HG03064 (cell line): ENCODE results near the gene TRIM71.

Source experiments
- ATAC-seq: cut with Tn5 transposase; IDR thresholded peaks from one replicate; pipeline ENCODE4 v1.9.1; 2021; ENCODE audit warnings: low read depth; ENCODE audit not compliant: unreplicated experiment

TRIM71 gene

GRCh38 chr3:32862936-32863487 is 45.2 kb downstream of the TRIM71 start:
- no peak for ATAC-seq

GRCh38 chr3:32865383-32865782 is 47.6 kb downstream of the TRIM71 start:
- ATAC-seq: no peak

GRCh38 chr3:32866533-32866932 is 48.7 kb downstream of the TRIM71 start:
- ATAC-seq: no peak

- no peak for ATAC-seq
These were observed 50.2 kb downstream of the TRIM71 start for GRCh38 chr3:32867954-32868353.

GRCh38 chr3:32868719-32869512 is 51.1 kb downstream of the TRIM71 start:
- no peak for ATAC-seq

- ATAC-seq: no peak
These were observed 51.8 kb downstream of the TRIM71 start for GRCh38 chr3:32869513-32870047.

- ATAC-seq: no peak
These were observed 52.7 kb downstream of the TRIM71 start for GRCh38 chr3:32870373-32871095.

- no peak for ATAC-seq
These were observed 53.5 kb downstream of the TRIM71 start for GRCh38 chr3:32871273-32871672.

- no peak for ATAC-seq
These were observed 54.9 kb downstream of the TRIM71 start for GRCh38 chr3:32872487-32873382.

- no peak for ATAC-seq
These were observed 55.8 kb downstream of the TRIM71 start for GRCh38 chr3:32873531-32874130.

- no peak for ATAC-seq
These were observed 59.1 kb downstream of the TRIM71 start for GRCh38 chr3:32876920-32877319.

GRCh38 chr3:32877598-32877997 is 59.8 kb downstream of the TRIM71 start:
- no peak for ATAC-seq

- no peak for ATAC-seq
These were observed 62.4 kb downstream of the TRIM71 start for GRCh38 chr3:32880225-32880624.

- no peak for ATAC-seq
These were observed 63.8 kb downstream of the TRIM71 start for GRCh38 chr3:32881624-32882023.

GRCh38 chr3:32882189-32882588 is 64.4 kb downstream of the TRIM71 start:
- peak; percentile 46 for ATAC-seq

GRCh38 chr3:32882603-32883025 is 64.8 kb downstream of the TRIM71 start:
- peak; percentile 81 for ATAC-seq

- no peak for ATAC-seq
These were observed 66.0 kb downstream of the TRIM71 start for GRCh38 chr3:32883817-32884216.

- ATAC-seq: no peak
These were observed 66.8 kb downstream of the TRIM71 start for GRCh38 chr3:32884591-32884990.

GRCh38 chr3:32885283-32885901 is 67.6 kb downstream of the TRIM71 start:
- ATAC-seq: no peak

GRCh38 chr3:32886296-32886695 is 68.5 kb downstream of the TRIM71 start:
- no peak for ATAC-seq
